K562 (cell line): ENCODE data around the gene TLK2. TPM values are rescaled to one million over a fixed set of nuclear protein-coding genes. Genes with fewer than 3 reads are reported as not detected.
"Not testable (repeated sequence)": the region's sequence is repeated elsewhere in the genome, so short reads cannot be mapped to it uniquely, and the experiment has no call there.

Source experiments
- ATAC-seq: fragments of 200-7000 bp; cut with Tn5 transposase; 3 replicates; pipeline ENCODE4 v1.9.1; 2020; ENCODE audit warnings: moderate library complexity
- BruUV-seq: library from RNA; stranded (reverse); fragments of 400-500 nt; replicated peaks from 2 replicates; lab custom pipeline; 2021; lab: Mats Ljungman, UMichigan
- CTCF ChIA-PET: fragments of 300-600 bp; formaldehyde crosslinking; extraction: SDS; loops from one replicate; lab custom pipeline; 2021; ENCODE audit warnings: low intra/inter-chr PET ratio; lab: Yijun Ruan, JAX
- POLR2A ChIA-PET: fragments of 300-600, 350-650 bp; sonication (Branson Sonifier 250); formaldehyde crosslinking; extraction: SDS; loops from one replicate; lab custom pipeline; 2021; ENCODE audit warnings: antibody characterized with exemption, inconsistent platforms; lab: Yijun Ruan, JAX
- DNase-seq, 4 experiments: peaks; one replicate each; pipeline versions ENCODE4 v3.0.0 to v3.0.0-alpha.2; 2011 to 2018; ENCODE audit warnings: low spot score in 3 of 4, mixed read lengths in 3 of 4; ENCODE audit errors: extremely low read depth in 1 of 4
- FAIRE-seq: peaks from 2 replicates; lab custom pipeline; 2011; peaks lifted over from hg19 to GRCh38; lab: Jason Lieb, UNC
- H2AFZ ChIP-seq: 2 replicates; pipeline ENCODE4 v1.6.0; 2011; ENCODE audit warnings: low read depth, low read length, control low read depth, inconsistent platforms
- H3K27ac ChIP-seq: fragments of 200-600 bp; 3 replicates; pipeline ENCODE4 v1.8.0; 2011; ENCODE audit warnings: low read depth, mild to moderate bottlenecking, control low read depth, inconsistent platforms, low read length, moderate library complexity, mixed read lengths; ENCODE audit errors: extremely low read depth
- H3K27me3 ChIP-seq, 2 experiments: fragments of 300-600 bp in 1 of 2; 2 replicates in 1 of 2; 3 replicates in 1 of 2; pipeline versions ENCODE4 v1.6.0 to v1.8.0; 2011; ENCODE audit warnings: inconsistent platforms in 2 of 2, low read length in 2 of 2, mild to moderate bottlenecking in 1 of 2, mixed read lengths in 1 of 2, moderate library complexity in 1 of 2; ENCODE audit not compliant: control insufficient read depth in 2 of 2, insufficient read depth in 2 of 2
- H3K36me3 ChIP-seq: fragments of 300-600 bp; 3 replicates; pipeline ENCODE4 v1.8.0; 2011; ENCODE audit warnings: mild to moderate bottlenecking, low read length, inconsistent platforms; ENCODE audit not compliant: control insufficient read depth, insufficient read depth
- H3K4me1 ChIP-seq, 2 experiments: fragments of 200-600 bp in 1 of 2; replicated peaks in 1 of 2; 2 replicates in 1 of 2; 3 replicates in 1 of 2; pipeline versions ENCODE4 v1.5.1 to v1.8.0; 2011; ENCODE audit warnings: inconsistent platforms in 2 of 2, low read length in 2 of 2, mild to moderate bottlenecking in 1 of 2, mixed read lengths in 1 of 2, moderate library complexity in 1 of 2; ENCODE audit not compliant: control insufficient read depth in 2 of 2, insufficient read depth in 2 of 2
- H3K4me2 ChIP-seq: 2 replicates; pipeline ENCODE4 v1.6.1; 2011; ENCODE audit warnings: low read length, control low read depth, inconsistent platforms, mixed read lengths; ENCODE audit not compliant: insufficient read depth
- H3K4me3 ChIP-seq: fragments of 200-600 bp; sonication (generic), shearing (Covaris generic); 2 replicates; pipeline ENCODE4 v1.5.1; 2016; ENCODE audit warnings: control low read depth, inconsistent platforms
- H3K79me2 ChIP-seq: fragments of 200-600 bp; 3 replicates; pipeline ENCODE4 v1.8.0; 2011; ENCODE audit warnings: low read length, inconsistent platforms; ENCODE audit not compliant: control insufficient read depth, insufficient read depth
- H3K9ac ChIP-seq, 2 experiments: 2 replicates each; pipeline versions ENCODE4 v1.6.0 to v1.6.1; 2011; ENCODE audit warnings: low read depth in 2 of 2, low read length in 2 of 2, control low read depth in 1 of 2, inconsistent platforms in 1 of 2, mild to moderate bottlenecking in 1 of 2, mixed read lengths in 1 of 2; ENCODE audit not compliant: insufficient read depth in 1 of 2
- H3K9me1 ChIP-seq: one replicate; pipeline ENCODE4 v1.6.0; 2011; ENCODE audit warnings: inconsistent platforms, mild to moderate bottlenecking, low read length, moderate library complexity; ENCODE audit not compliant: control insufficient read depth, insufficient read depth
- H3K9me3 ChIP-seq: replicated peaks from 2 replicates; pipeline ENCODE4 v1.5.1; 2011; ENCODE audit warnings: low read depth, low read length, inconsistent platforms; ENCODE audit not compliant: control insufficient read depth, insufficient read depth
- H4K20me1 ChIP-seq: replicated peaks from 2 replicates; pipeline ENCODE4 v1.6.1; 2011; ENCODE audit warnings: low read length, inconsistent platforms, mixed read lengths; ENCODE audit not compliant: control insufficient read depth, insufficient read depth
- WGBS: fragments of 100-300 bp; shearing (Covaris generic); methylation state at CpG from one replicate; pipeline ENCODE4 v1.1.6; 2016; ENCODE audit warnings: low coverage, mixed read lengths; ENCODE audit not compliant: insufficient coverage; ENCODE audit errors: missing lambda C conversion rate; 5-methylcytosine and 5-hydroxymethylcytosine counted together
- in situ Hi-C: fragments of 300-500 bp; cut with MboI; formaldehyde crosslinking; loops from 4 replicates; pipeline ENCODE4 v1.15.0; 2018; ENCODE audit warnings: inconsistent platforms, mixed read lengths
- intact Hi-C: fragments of 100-400 bp; cut with micrococcal nuclease; formaldehyde crosslinking; loops from 2 replicates; pipeline ENCODE4 v1.14.2; 2022
- polyA plus RNA-seq, 8 experiments: library from polyadenylated mRNA; depleted of rRNA in 4 of 8; stranded (reverse) in 5 of 8; unstranded in 3 of 8; fragments of >200 nt; fragmentation: Nextera tagmentation in 2 of 8; fragmentation: Illumina TruSeq in 1 of 8; extraction: Ambion mirVana in 2 of 8; extraction: Trizol in 1 of 8; gene quantifications; 2 replicates each; pipeline versions ENCODE4 v1.2.1 to v1.2.3, GENCODE V29; 2011 to 2014; ENCODE audit warnings: inconsistent platforms in 1 of 8, missing spikeins in 1 of 8
- total RNA-seq, 7 experiments: library from RNA; depleted of rRNA in 6 of 7; stranded (reverse); fragments of >200 nt in 6 of 7; fragmentation: Illumina TruSeq in 2 of 7; extraction: Trizol in 2 of 7; gene quantifications; 2 replicates each; pipeline versions ENCODE4 v1.2.1 to v1.2.3, GENCODE V29; 2011 to 2021; ENCODE audit warnings: low replicate concordance in 1 of 7

The TLK2 gene
- total and polyA plus RNA-seq, 9 of the 15 experiments (the other 6 are each of a cell fraction or from before 2014, with no cell fraction given), result 10.1 to 51.9 (median 32.4) TPM

DNA sequence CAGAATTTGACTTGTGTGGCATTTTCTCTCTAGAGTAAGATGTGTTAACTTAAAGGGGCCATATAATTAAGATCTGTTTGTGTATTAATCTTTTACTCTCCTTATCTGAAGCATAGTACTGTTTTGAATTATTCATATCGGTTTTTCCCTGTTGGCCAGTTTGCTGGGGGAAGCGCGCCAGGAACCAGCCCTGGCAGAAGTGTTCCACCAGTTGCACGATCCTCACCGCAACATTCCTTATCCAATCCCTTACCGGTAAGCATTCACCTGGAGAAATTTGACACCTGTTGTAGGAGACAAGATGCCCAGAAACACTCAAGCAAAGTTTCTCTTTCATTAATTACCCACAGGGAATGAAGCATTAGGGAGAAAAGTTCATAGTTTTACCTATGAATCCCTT is 45.5 kb downstream of the TLK2 start:
- POLR2A ChIA-PET, H3K27ac ChIP-seq, H3K79me2 ChIP-seq, BruUV-seq, H3K9me3 ChIP-seq, H3K9me1 ChIP-seq, H3K4me1 ChIP-seq, H3K4me2 ChIP-seq, in situ Hi-C loops, H4K20me1 ChIP-seq, H3K4me3 ChIP-seq, CTCF ChIA-PET, H3K27me3 ChIP-seq, H2AFZ ChIP-seq, intact Hi-C loops, ATAC-seq, H3K9ac ChIP-seq, DNase-seq, FAIRE-seq: not testable (repeated sequence)
- peaks cover 22% of the 10 kb centered on the region; the same call in 2 of the 3 replicates for H3K36me3 ChIP-seq
- 92% methylated on average over 5 of the region's 6 CpGs for WGBS

DNA sequence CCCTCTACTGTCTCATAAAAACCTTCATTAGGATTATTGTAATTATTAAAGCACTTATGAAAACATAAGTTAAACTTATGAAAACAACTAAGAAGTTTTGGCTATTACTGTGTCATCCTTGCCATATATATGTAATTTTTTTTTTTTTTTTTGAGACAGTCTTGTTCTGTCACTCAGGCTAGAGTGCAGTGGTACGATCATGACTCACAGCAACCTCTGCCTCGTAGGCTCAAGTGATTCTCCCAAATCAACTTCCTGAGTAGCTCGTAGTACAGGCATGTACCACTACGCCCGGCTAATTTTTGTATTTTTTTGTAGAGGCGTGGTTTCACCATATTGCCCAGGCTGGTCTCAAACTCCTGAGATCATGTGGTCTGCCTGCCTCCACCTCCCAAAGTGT is 46.7 kb downstream of the TLK2 start:
- H3K9ac ChIP-seq, DNase-seq, H3K4me2 ChIP-seq, H3K27me3 ChIP-seq, BruUV-seq, intact Hi-C loops, H4K20me1 ChIP-seq, POLR2A ChIA-PET, FAIRE-seq, H3K27ac ChIP-seq, H3K79me2 ChIP-seq, H2AFZ ChIP-seq, CTCF ChIA-PET, H3K9me1 ChIP-seq, H3K9me3 ChIP-seq, in situ Hi-C loops, H3K4me3 ChIP-seq, ATAC-seq, H3K4me1 ChIP-seq: not testable (repeated sequence)
- 90% methylated on average over 6 of the region's 6 CpGs for WGBS
- peaks cover 28% of the 10 kb centered on the region; the same call in 2 of the 3 replicates for H3K36me3 ChIP-seq

DNA sequence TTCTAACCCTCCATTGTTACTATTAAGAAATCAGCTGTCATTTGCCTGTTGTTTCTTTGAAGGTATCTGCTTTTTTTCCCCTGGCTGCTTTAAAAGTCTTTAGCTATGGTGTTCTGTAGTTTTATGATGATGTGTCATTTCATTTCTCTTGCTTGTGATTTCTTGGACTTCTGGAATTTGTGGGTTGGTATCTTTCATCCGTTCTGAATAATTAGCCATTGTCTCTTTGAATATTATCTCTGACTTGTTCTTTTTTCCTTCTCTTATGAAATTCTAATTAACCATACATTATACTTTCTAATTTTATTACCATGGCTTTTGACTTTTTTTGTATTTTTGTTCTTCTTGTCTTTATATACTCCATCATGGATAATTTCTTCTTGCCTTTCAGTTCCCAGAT is 52.3 kb downstream of the TLK2 start:
- ATAC-seq, H3K9me3 ChIP-seq, H3K4me3 ChIP-seq, CTCF ChIA-PET, H3K4me1 ChIP-seq, intact Hi-C loops, FAIRE-seq, BruUV-seq, DNase-seq, H3K27me3 ChIP-seq, H2AFZ ChIP-seq, H3K36me3 ChIP-seq, H3K4me2 ChIP-seq, H3K79me2 ChIP-seq, in situ Hi-C loops, H3K9ac ChIP-seq, H4K20me1 ChIP-seq, POLR2A ChIA-PET, H3K9me1 ChIP-seq, H3K27ac ChIP-seq: not testable (repeated sequence)
- 80% methylated on average over 1 of the region's 1 CpG for WGBS

DNA sequence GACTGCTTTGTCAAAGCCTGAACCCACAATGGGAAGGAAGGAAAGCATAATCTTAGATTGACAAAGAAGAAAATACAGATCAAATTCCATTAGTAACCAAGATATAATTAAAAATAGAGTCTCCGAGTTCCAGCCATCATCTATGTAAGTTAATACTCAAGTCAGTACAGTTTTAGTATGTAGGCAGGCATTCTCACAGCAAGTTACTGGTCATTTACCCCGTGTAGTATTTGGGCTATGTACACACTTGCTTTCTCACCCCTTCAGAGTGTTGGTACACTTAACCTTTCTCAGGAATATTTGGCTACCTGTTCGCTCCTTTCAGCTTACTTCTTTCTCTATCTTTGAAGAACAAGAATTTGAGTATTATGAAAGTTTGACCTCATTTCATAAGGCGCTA is 57.9 kb downstream of the TLK2 start:
- H3K27me3 ChIP-seq, ATAC-seq, CTCF ChIA-PET, H3K9ac ChIP-seq, H2AFZ ChIP-seq, intact Hi-C loops, H3K9me3 ChIP-seq, H3K4me2 ChIP-seq, BruUV-seq, DNase-seq, POLR2A ChIA-PET, H3K4me1 ChIP-seq, H3K79me2 ChIP-seq, in situ Hi-C loops, H3K9me1 ChIP-seq, H3K4me3 ChIP-seq, FAIRE-seq, H4K20me1 ChIP-seq, H3K27ac ChIP-seq: not testable (repeated sequence)
- 93% methylated on average over 3 of the region's 4 CpGs for WGBS
- peaks cover 28% of the 10 kb centered on the region; the same call in 2 of the 3 replicates for H3K36me3 ChIP-seq
